Esophagus muscularis mucosa (tissue), 4 donors: ENCODE data around the gene NKAIN2. TPM values are rescaled to one million over a fixed set of nuclear protein-coding genes. Genes with fewer than 3 reads are reported as not detected.

Experiments
- DNase-seq: peaks from one replicate; pipeline ENCODE4 v3.0.0-alpha.2; 2017; ENCODE audit errors: extremely low spot score
- H3K27ac ChIP-seq, 4 donors: fragments of 200-600 bp; sonication (generic); replicated peaks in 1 of 4; 1 replicate in 3 of 4; 2 replicates in 1 of 4; pipeline ENCODE4 v1.5.1; 2016 to 2019; ENCODE audit warnings: mild to moderate bottlenecking in 1 of 4
- H3K27me3 ChIP-seq, 4 donors: fragments of 200-600 bp; sonication (generic); one replicate each; pipeline versions ENCODE4 v1.5.1 to v1.6.0; 2016 to 2019
- H3K36me3 ChIP-seq, 4 donors: fragments of 200-600 bp; sonication (generic); one replicate each; pipeline ENCODE4 v1.5.1; 2016 to 2019
- H3K4me1 ChIP-seq, 4 donors: fragments of 200-600 bp; sonication (generic); one replicate each; pipeline ENCODE4 v1.5.1; 2016 to 2019
- H3K4me3 ChIP-seq, 4 donors: fragments of 200-600 bp; sonication (generic); 1 replicate in 2 of 4; 2 replicates in 2 of 4; pipeline ENCODE4 v1.5.1; 2016 to 2019; ENCODE audit warnings: mild to moderate bottlenecking in 4 of 4, moderate library complexity in 1 of 4
- H3K9me3 ChIP-seq, 4 donors: fragments of 200-600 bp; sonication (generic); 1 replicate in 3 of 4; 2 replicates in 1 of 4; pipeline ENCODE4 v1.5.1; 2016 to 2019
- CTCF ChIP-seq, 3 experiments: fragments of 200-600 bp in 2 of 3; fragments of 450-650 bp in 1 of 3; sonication (generic) in 2 of 3; IDR thresholded peaks; one replicate each; pipeline ENCODE4 v1.5.1; 2017 to 2019; ENCODE audit warnings: antibody characterized with exemption in 3 of 3, mild to moderate bottlenecking in 2 of 3, moderate library complexity in 1 of 3
- EP300 ChIP-seq: sonication (generic); formaldehyde crosslinking; IDR thresholded peaks from one replicate; pipeline ENCODE4 v1.6.1; 2017; ENCODE audit warnings: antibody characterized with exemption
- POLR2A ChIP-seq: fragments of 450-650 bp; IDR thresholded peaks from one replicate; pipeline ENCODE4 v1.6.1; 2017; ENCODE audit warnings: antibody characterized with exemption, moderate library complexity, mild to moderate bottlenecking, low read depth
- POLR2AphosphoS5 ChIP-seq, 2 donors: sonication (generic); formaldehyde crosslinking; IDR thresholded peaks; one replicate each; pipeline ENCODE4 v1.6.1; 2017; ENCODE audit warnings: antibody characterized with exemption in 2 of 2
- WGBS: methylation state at CpG from one replicate; pipeline ENCODE4 v1.1.5; 2018; 5-methylcytosine and 5-hydroxymethylcytosine counted together
- intact Hi-C: fragments of 100-400 bp; cut with DNase I; formaldehyde crosslinking; loops from one replicate; pipeline ENCODE4 v1.15.1; 2023
- total RNA-seq, 4 donors: library from RNA; depleted of rRNA; stranded (reverse); fragments of >200 nt; gene quantifications; one replicate each; pipeline versions ENCODE4 v1.1.0 to v1.2.1, GENCODE V29; 2016

NKAIN2 gene
- total RNA-seq, 4 donors from 2014 or later: 0.11 to 0.66 (median 0.13) TPM; not detected in 1

GRCh38 chr6:124260337-124260736 is 456.7 kb downstream of the NKAIN2 start:
- Histone ChIP-seq H3K4me1 (no peaks in the 10 kb centered on the region), H3K4me3 (no peak overlapping the region), H3K27ac (no peak overlapping the region), H3K27me3 (no peaks in the 10 kb centered on the region), H3K36me3 (no peaks in the 10 kb centered on the region), H3K9me3 (no peaks in the 10 kb centered on the region)
- TF ChIP-seq EP300 (no peak), CTCF (IDR thresholded peaks at IDR 0.05) (no peak), POLR2A (no peak), POLR2AphosphoS5 (IDR thresholded peaks at IDR 0.05) (no peak)
- intact Hi-C loops: no loop called here
- 88% methylated on average over 1 of the region's 1 CpG for WGBS
- no peak for DNase-seq

- intact Hi-C loops: no loop called here
- Histone ChIP-seq H3K27me3 (no peaks in the 10 kb centered on the region), H3K36me3 (no peaks in the 10 kb centered on the region), H3K9me3 (no peaks in the 10 kb centered on the region), H3K27ac (no peak overlapping the region), H3K4me1 (no peaks in the 10 kb centered on the region), H3K4me3 (no peak overlapping the region)
- WGBS: 93% methylated on average over 3 of the region's 3 CpGs
- DNase-seq: no peak
- TF ChIP-seq POLR2AphosphoS5 (IDR thresholded peaks at IDR 0.05) (no peak), EP300 (no peak), CTCF (IDR thresholded peaks at IDR 0.05) (no peak), POLR2A (no peak)
These were observed 466.1 kb downstream of the NKAIN2 start for GRCh38 chr6:124269733-124270132.

GRCh38 chr6:124273701-124274100 is 470.0 kb downstream of the NKAIN2 start:
- no peaks in the 10 kb centered on the region for H3K9me3 ChIP-seq
- no peaks in the 10 kb centered on the region for H3K36me3 ChIP-seq
- intact Hi-C loops: no loop called here
- TF ChIP-seq POLR2AphosphoS5 (IDR thresholded peaks at IDR 0.05) (no peak), POLR2A (no peak), CTCF (IDR thresholded peaks at IDR 0.05) (no peak), EP300 (no peak)
- H3K27ac ChIP-seq: no peak overlapping the region
- H3K4me1 ChIP-seq: no peaks in the 10 kb centered on the region
- no peak for DNase-seq
- no peaks in the 10 kb centered on the region for H3K27me3 ChIP-seq
- no peak overlapping the region for H3K4me3 ChIP-seq
- 89% methylated on average over 1 of the region's 1 CpG for WGBS

GRCh38 chr6:124282541-124282940 is 478.9 kb downstream of the NKAIN2 start:
- no peak for TF ChIP-seq POLR2AphosphoS5 (IDR thresholded peaks at IDR 0.05)
- TF ChIP-seq EP300: no peak
- no peak for TF ChIP-seq POLR2A
- no peak for TF ChIP-seq CTCF (IDR thresholded peaks at IDR 0.05)
- no peak overlapping the region for H3K4me3 ChIP-seq
- no peaks in the 10 kb centered on the region for H3K4me1 ChIP-seq
- no peaks in the 10 kb centered on the region for H3K36me3 ChIP-seq
- intact Hi-C loops: no loop called here
- 61% methylated on average over 2 of the region's 2 CpGs for WGBS
- H3K27ac ChIP-seq: no peak overlapping the region
- DNase-seq: no peak
- no peaks in the 10 kb centered on the region for H3K9me3 ChIP-seq
- H3K27me3 ChIP-seq: no peaks in the 10 kb centered on the region

GRCh38 chr6:124283486-124283885 is 479.8 kb downstream of the NKAIN2 start:
- H3K9me3 ChIP-seq: no peaks in the 10 kb centered on the region
- no peaks in the 10 kb centered on the region for H3K27me3 ChIP-seq
- H3K4me3 ChIP-seq: no peak overlapping the region
- H3K4me1 ChIP-seq: no peaks in the 10 kb centered on the region
- no peaks in the 10 kb centered on the region for H3K36me3 ChIP-seq
- intact Hi-C loops: no loop called here
- no peak for TF ChIP-seq POLR2A
- no peak for TF ChIP-seq CTCF (IDR thresholded peaks at IDR 0.05)
- no peak for TF ChIP-seq EP300
- no peak for TF ChIP-seq POLR2AphosphoS5 (IDR thresholded peaks at IDR 0.05)
- 66% methylated on average over 1 of the region's 1 CpG for WGBS
- no peak for DNase-seq
- no peak overlapping the region for H3K27ac ChIP-seq
